Brain microvascular endothelial cell (primary cell): ENCODE data around the gene PPP1R13B.

Experiments
- DNase-seq: peaks from one replicate; pipeline ENCODE4 v3.0.0-alpha.2; 2020
- H3K27ac ChIP-seq: fragments of 250-450 bp; sonication (Bioruptor Pico); 2 replicates; pipeline ENCODE4 v1.5.1; 2020; ENCODE audit warnings: mild to moderate bottlenecking, moderate library complexity
- H3K27me3 ChIP-seq: fragments of 250-450 bp; sonication (Bioruptor Pico); replicated peaks from 2 replicates; pipeline ENCODE4 v1.5.1; 2020; ENCODE audit warnings: mild to moderate bottlenecking
- H3K36me3 ChIP-seq: fragments of 250-450 bp; sonication (Bioruptor Pico); replicated peaks from 2 replicates; pipeline ENCODE4 v1.5.1; 2020; ENCODE audit warnings: mild to moderate bottlenecking
- H3K4me3 ChIP-seq: 2 replicates; pipeline ENCODE4 v1.5.1; 2011; ENCODE audit warnings: low read depth, mild to moderate bottlenecking, control low read depth, low read length, moderate library complexity
- CTCF ChIP-seq: IDR thresholded peaks from 2 replicates; pipeline ENCODE4 v1.5.1; 2011; ENCODE audit warnings: low read depth, mild to moderate bottlenecking, moderate library complexity, low read length, control low read depth, inconsistent platforms; ENCODE audit errors: missing control alignments
- in situ Hi-C: cut with HindIII; loops from 2 replicates; pipeline ENCODE4 v1.10.0; 2017; ENCODE audit warnings: low sequenced_read_pairs, low pct_ligation_motif_present

Gene PPP1R13B

GRCh38 chr14:103735439-103735814, 111.9 kb downstream of the PPP1R13B start:
- Histone ChIP-seq H3K36me3 (no peaks in the 10 kb centered on the region), H3K27ac (no peak overlapping the region), H3K27me3 (no peaks in the 10 kb centered on the region), H3K4me3 (no peak overlapping the region)
- in situ Hi-C loops: no loop called here
- TF ChIP-seq CTCF: no peak
- no peak for DNase-seq

GRCh38 chr14:103735022-103735421, 112.4 kb downstream of the PPP1R13B start:
- no peak for DNase-seq
- in situ Hi-C loops: no loop called here
- Histone ChIP-seq H3K27ac (no peak overlapping the region), H3K27me3 (no peaks in the 10 kb centered on the region), H3K4me3 (no peak overlapping the region), H3K36me3 (peaks cover 1% of the 10 kb centered on the region)
- TF ChIP-seq CTCF: no peak

DNA sequence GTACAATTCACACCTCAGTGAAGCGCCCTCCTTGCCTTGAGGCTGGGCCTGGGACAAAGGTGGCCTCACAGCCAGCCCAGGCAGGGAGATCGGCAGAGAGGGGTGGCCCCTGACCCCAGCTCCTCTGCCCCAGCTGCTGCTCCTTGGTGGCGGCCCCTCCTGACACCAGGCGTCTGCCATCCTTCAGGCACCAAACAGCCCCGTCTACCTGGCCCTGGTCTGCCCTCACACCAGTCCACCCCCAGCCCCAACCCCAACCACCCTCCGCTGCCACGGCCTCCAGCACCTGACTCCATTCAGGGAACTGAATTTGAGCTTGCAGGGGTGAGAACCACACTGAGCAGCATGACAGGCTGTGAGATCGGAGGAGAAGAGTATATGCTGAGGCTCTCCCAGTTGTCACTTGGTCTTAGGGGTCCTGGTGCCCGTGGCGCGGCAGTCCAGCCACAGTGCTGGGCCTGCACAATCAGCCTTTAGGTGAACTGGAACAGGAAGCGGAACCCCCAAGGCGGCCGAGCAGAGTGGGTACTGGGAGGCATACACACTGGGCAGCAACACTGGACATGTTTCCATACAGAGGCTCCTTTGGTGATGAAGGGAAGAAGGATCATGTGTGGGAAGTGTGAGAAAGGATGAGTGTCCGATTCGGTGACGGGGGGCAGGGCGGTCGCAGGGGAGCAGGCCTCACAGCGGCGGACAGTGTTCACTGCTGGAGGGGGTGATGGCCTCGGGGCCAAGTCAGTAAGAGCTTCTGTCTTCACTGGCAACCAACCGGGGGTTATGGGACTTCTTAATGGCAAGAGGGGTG, 113.1 kb downstream of the PPP1R13B start:
- peaks cover 9% of the 10 kb centered on the region for H3K36me3 ChIP-seq
- no peaks in the 10 kb centered on the region for H3K27me3 ChIP-seq
- no peak overlapping the region for H3K27ac ChIP-seq
- H3K4me3 ChIP-seq: no peak overlapping the region
- no peak for DNase-seq
- in situ Hi-C loops: no loop called here
- TF ChIP-seq CTCF: no peak

- peaks cover 14% of the 10 kb centered on the region for H3K36me3 ChIP-seq
- H3K27me3 ChIP-seq: no peaks in the 10 kb centered on the region
- in situ Hi-C loops: no loop called here
- no peak for DNase-seq
- no peak for TF ChIP-seq CTCF
- H3K27ac ChIP-seq: no peak overlapping the region
- no peak overlapping the region for H3K4me3 ChIP-seq
Measured at GRCh38 chr14:103733651-103734050, 113.7 kb downstream of the PPP1R13B start.

DNA sequence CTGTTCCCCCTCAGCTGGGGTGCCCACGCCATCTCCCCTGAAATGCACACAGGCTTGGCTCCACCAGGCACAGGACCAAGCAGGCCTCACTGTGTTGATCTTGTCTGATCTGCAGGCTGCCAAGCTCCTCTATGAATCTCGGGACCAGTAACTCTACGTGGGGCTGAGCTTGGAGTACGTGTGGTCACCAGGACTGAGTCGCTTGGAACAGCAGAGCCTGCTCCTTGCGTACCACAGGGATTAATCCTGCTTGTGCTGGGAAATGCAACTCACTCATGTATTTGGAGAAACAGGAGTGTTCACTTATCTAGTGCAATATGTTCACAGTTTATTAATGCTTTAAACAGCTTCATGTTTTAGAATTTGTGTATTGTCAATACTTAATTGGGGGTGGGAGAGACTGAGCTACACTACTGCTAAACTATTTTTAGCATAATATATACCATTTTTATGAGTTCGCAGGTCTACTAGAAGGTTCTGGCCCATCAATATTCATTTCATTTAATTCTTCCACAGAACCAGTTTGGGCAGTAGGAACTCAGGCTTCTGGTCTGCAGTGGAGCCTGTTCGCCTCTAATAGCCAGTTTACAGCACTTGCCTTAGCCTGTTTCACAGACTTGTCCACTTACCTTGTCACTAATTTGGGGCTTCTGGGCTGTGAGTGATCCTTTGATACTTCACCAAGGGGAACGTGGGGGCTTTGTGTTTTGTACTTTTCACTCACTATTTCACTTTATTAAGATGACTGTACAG, 114.3 kb downstream of the PPP1R13B start:
- Histone ChIP-seq H3K4me3 (no peak overlapping the region), H3K36me3 (peaks cover 14% of the 10 kb centered on the region), H3K27me3 (no peaks in the 10 kb centered on the region), H3K27ac (no peak overlapping the region)
- in situ Hi-C loops: no loop called here
- no peak for TF ChIP-seq CTCF
- DNase-seq: no peak
